Left kidney (tissue), 2 donors: ENCODE results near the gene TXNDC8. TPM values are rescaled to one million over a fixed set of nuclear protein-coding genes. Genes with fewer than 3 reads are reported as not detected.

Experiments used
- DNase-seq: peaks from one replicate; pipeline ENCODE4 v3.0.0-alpha.2; 2013
- polyA plus RNA-seq: library from polyadenylated mRNA; unstranded; fragments of 120-200 nt; gene quantifications from one replicate; pipeline ENCODE4 v1.2.1, GENCODE V29; 2013; ENCODE audit not compliant: insufficient read length

The TXNDC8 gene
- polyA plus RNA-seq, 1 donor, result not detected

- no peak for DNase-seq
Observed at GRCh38 chr9:110278080-110278707, 59.5 kb downstream of the TXNDC8 start.

- DNase-seq, result no peak
Observed at GRCh38 chr9:110276781-110277180, 60.9 kb downstream of the TXNDC8 start.

GRCh38 chr9:110270211-110270995, 67.3 kb downstream of the TXNDC8 start:
- DNase-seq, result no peak

- no peak for DNase-seq
Observed at GRCh38 chr9:110266795-110267194, 70.9 kb downstream of the TXNDC8 start.

GRCh38 chr9:110261632-110262031, 76.0 kb downstream of the TXNDC8 start:
- DNase-seq, result no peak

GRCh38 chr9:110260911-110261310, 76.8 kb downstream of the TXNDC8 start:
- DNase-seq, result no peak

- DNase-seq, result no peak
Observed at GRCh38 chr9:110259566-110259965, 78.1 kb downstream of the TXNDC8 start.

- DNase-seq, result no peak
Observed at GRCh38 chr9:110258690-110259091, 79.0 kb downstream of the TXNDC8 start.

GRCh38 chr9:110257956-110258355, 79.7 kb downstream of the TXNDC8 start:
- no peak for DNase-seq

- no peak for DNase-seq
Observed at GRCh38 chr9:110257097-110257841, 80.4 kb downstream of the TXNDC8 start.

- peak; percentile 80 for DNase-seq
Observed at GRCh38 chr9:110256380-110257096, 81.1 kb downstream of the TXNDC8 start, which contains the start of gene TXN. TSS of gene TXN (minus strand) at chr9:110256507. CDS start at chr9:110256435, 72 bp downstream.

GRCh38 chr9:110255463-110256379, 81.9 kb downstream of the TXNDC8 start:
- DNase-seq, result peak; percentile 41

- no peak for DNase-seq
Observed at GRCh38 chr9:110255034-110255462, 82.6 kb downstream of the TXNDC8 start.

GRCh38 chr9:110254500-110254899, 83.2 kb downstream of the TXNDC8 start:
- no peak for DNase-seq

Other genes with a start within 250 kb of the TXNDC8 start
- 0.45 TPM for gene C9orf152, start 129.7 kb downstream of the TXNDC8 start, polyA plus RNA-seq
- gene TXN, start 81.4 kb downstream of the TXNDC8 start, polyA plus RNA-seq, result 173 TPM
- 6.2 TPM for gene SVEP1, start 241.9 kb upstream of the TXNDC8 start, polyA plus RNA-seq